Activated CD4-positive, alpha-beta T cell treated with anti-CD3 and anti-CD28 coated beads for 4 hours (primary cell): ENCODE measurements around the gene SOD1.
"Not testable (repeated sequence)": the region's sequence is repeated elsewhere in the genome, so short reads cannot be mapped to it uniquely, and the experiment has no call there.

ENCODE experiments used
- DNase-seq, 2 donors: peaks; one replicate each; pipeline ENCODE4 v3.0.0-alpha.2; 2020

The SOD1 gene

GRCh38 chr21:31656199-31657095 lies 3.0 kb upstream of the SOD1 start:
- DNase-seq, result peak in 1 of 2 donors; percentile 7

- no peak for DNase-seq
Measured at GRCh38 chr21:31658053-31658452, 1.4 kb upstream of the SOD1 start.

DNA sequence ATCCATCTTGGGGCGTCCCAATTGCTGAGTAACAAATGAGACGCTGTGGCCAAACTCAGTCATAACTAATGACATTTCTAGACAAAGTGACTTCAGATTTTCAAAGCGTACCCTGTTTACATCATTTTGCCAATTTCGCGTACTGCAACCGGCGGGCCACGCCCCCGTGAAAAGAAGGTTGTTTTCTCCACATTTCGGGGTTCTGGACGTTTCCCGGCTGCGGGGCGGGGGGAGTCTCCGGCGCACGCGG lies 282 bp upstream of the SOD1 start:
- DNase-seq, result no peak

DNA sequence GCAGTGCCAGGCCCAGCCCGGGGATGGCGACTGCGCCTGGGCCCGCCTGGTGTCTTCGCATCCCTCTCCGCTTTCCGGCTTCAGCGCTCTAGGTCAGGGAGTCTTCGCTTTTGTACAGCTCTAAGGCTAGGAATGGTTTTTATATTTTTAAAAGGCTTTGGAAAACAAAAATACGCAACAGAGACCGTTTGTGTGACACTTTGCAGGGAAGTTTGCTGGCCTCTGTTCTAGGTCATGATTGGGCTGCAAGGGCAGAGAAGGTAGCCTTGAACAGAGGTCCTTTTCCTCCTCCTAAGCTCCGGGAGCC lies 719 bp downstream of the SOD1 start:
- DNase-seq, result no peak

- DNase-seq, result peak in 1 of 2 donors; percentile 19
Measured at GRCh38 chr21:31660591-31660990, 1.1 kb downstream of the SOD1 start.

DNA sequence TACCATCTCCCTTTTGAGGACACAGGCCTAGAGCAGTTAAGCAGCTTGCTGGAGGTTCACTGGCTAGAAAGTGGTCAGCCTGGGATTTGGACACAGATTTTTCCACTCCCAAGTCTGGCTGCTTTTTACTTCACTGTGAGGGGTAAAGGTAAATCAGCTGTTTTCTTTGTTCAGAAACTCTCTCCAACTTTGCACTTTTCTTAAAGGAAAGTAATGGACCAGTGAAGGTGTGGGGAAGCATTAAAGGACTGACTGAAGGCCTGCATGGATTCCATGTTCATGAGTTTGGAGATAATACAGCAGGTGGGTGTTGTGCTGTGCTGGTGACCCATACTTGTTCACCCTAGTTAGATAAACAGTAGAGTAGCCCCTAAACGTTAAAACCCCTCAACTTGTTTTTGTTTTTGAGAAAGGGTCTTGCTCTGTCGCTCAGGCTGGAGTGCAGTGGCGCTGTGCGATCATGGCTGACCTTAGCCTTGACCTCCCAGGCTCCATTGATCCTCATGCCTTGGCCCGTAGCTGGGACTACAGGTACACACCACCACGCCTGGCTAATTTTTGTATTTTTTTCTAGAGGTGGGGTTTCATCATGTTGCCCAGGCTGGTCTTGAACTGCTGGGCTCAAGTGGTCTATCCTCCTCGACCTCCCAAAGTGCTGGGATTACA lies 4.2 kb downstream of the SOD1 start:
- DNase-seq, result no peak

- DNase-seq, result peak in 1 of 2 donors; percentile 11
Measured at GRCh38 chr21:31665397-31665796, 5.9 kb downstream of the SOD1 start.

- DNase-seq, result not testable (repeated sequence)
Measured at GRCh38 chr21:31665869-31666268, 6.4 kb downstream of the SOD1 start.

DNA sequence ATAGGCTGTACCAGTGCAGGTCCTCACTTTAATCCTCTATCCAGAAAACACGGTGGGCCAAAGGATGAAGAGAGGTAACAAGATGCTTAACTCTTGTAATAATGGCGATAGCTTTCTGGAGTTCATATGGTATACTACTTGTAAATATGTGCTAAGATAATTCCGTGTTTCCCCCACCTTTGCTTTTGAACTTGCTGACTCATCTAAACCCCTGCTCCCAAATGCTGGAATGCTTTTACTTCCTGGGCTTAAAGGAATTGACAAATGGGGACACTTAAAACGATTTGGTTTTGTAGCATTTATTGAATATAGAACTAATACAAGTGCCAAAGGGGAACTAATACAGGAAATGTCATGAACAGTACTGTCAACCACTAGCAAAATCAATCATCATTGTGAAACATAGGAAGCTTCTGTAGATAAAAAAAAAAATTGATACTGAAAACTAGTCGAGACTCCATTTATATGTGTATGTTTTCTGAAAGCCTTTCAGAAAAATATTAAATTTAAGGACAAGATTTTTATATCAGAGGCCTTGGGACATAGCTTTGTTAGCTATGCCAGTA lies 7.0 kb downstream of the SOD1 start:
- DNase-seq, result no peak

DNA sequence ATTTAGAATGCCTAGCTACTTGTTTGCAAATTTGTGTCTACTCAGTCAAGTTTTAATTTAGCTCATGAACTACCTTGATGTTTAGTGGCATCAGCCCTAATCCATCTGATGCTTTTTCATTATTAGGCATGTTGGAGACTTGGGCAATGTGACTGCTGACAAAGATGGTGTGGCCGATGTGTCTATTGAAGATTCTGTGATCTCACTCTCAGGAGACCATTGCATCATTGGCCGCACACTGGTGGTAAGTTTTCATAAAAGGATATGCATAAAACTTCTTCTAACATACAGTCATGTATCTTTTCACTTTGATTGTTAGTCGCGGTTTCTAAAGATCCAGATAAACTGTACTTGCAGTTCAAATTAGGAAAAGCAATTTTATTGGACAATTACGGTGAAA lies 7.6 kb downstream of the SOD1 start:
- no peak for DNase-seq

GRCh38 chr21:31667639-31668038 lies 8.1 kb downstream of the SOD1 start:
- no peak for DNase-seq

- no peak for DNase-seq
Measured at GRCh38 chr21:31668651-31669491, 9.4 kb downstream of the SOD1 start.

GRCh38 chr21:31670070-31670469 lies 10.6 kb downstream of the SOD1 start:
- DNase-seq, result no peak

GRCh38 chr21:31671146-31671716 lies 11.7 kb downstream of the SOD1 start:
- DNase-seq, result no peak

GRCh38 chr21:31671931-31672330 lies 12.4 kb downstream of the SOD1 start:
- DNase-seq, result no peak

GRCh38 chr21:31673321-31673912 lies 13.9 kb downstream of the SOD1 start:
- no peak for DNase-seq

DNA sequence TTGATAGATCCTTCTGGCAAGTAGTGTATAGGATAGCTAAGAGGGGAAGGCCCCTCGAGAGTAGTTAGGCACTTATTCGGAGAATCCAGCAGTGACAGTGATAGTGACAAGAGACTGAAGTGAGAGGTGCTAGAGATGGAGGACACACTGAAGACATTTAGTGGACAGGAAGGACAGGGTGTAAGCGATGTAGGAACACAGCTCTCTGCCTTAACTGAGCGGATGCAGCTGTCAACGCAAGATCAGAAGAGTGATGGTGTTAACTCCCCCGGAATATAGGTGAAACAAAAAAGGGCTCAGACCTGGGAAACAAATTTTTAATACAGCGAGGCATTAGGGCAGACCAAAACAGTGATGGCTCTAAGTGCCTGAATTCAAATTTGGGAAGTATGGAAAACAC lies 15.8 kb downstream of the SOD1 start:
- no peak for DNase-seq

DNA sequence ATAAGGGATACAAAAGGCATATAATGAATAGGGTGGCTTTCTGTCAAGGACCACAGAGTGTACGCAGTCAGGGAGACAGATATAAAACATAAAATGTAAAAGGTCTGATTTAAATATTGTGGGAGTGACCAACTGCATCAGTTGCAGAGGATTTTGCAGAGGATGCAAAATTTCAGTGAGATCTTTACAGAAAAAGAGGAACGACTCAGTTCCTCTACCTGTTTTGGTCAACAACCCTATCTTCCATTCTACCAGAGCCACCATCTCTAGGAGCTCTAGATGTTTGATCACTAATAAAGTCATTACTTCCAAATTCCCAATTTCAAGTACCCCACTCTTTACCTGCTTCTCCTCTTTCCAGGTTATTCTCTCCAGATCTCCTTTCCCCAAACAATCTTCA lies 16.5 kb downstream of the SOD1 start:
- no peak for DNase-seq

DNA sequence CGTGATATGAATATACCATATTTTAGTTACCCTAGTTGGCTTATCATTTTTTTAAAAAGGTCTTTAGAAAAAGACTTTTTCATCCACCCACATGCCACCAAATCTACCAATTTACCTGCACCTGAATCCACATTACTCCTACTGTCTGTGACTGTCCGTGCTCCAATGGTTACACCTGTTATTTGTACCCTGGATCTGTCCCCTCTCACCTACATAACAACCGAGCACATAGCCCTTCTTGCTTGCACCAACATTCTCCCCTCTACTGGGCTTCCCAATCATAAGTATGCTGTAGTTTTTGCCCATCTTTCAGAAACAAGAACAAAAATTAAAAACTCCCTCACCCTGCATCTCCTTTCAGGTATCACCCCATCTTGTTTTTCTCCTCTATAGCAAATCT lies 17.6 kb downstream of the SOD1 start:
- no peak for DNase-seq

- no peak for DNase-seq
Measured at GRCh38 chr21:31678478-31678877, 19.0 kb downstream of the SOD1 start.

- no peak for DNase-seq
Measured at GRCh38 chr21:31682620-31683019, 23.1 kb downstream of the SOD1 start.

DNA sequence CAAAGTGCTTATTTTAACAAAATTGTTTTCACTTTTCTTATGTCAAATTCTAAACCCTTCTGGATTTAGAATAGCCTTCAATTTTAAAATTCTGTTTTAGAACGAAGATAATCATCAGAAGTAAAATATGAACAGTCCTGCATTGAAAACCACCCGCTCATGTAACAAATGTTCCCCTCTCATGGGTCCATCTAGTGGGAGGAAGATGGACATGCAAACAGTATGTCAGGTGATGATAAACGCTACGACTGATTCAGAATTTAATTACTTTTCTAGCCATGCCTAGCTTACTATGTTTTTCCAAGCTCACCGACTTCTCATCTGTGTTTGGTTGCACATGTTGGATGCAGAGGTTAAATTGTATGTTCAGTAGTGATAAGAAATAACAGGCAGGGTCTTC lies 23.5 kb downstream of the SOD1 start:
- DNase-seq, result no peak

- DNase-seq, result no peak
Measured at GRCh38 chr21:31684918-31685317, 25.4 kb downstream of the SOD1 start.
